ENCODE data around the gene ZNF506. TPM values are rescaled to one million over a fixed set of nuclear protein-coding genes. Genes with fewer than 3 reads are reported as not detected.
"Not testable (repeated sequence)": the region's sequence is repeated elsewhere in the genome, so short reads cannot be mapped to it uniquely, and the experiment has no call there.

Gene ZNF506
- total RNA-seq, 1 donor from 2014 or later, result 19.9 TPM

DNA sequence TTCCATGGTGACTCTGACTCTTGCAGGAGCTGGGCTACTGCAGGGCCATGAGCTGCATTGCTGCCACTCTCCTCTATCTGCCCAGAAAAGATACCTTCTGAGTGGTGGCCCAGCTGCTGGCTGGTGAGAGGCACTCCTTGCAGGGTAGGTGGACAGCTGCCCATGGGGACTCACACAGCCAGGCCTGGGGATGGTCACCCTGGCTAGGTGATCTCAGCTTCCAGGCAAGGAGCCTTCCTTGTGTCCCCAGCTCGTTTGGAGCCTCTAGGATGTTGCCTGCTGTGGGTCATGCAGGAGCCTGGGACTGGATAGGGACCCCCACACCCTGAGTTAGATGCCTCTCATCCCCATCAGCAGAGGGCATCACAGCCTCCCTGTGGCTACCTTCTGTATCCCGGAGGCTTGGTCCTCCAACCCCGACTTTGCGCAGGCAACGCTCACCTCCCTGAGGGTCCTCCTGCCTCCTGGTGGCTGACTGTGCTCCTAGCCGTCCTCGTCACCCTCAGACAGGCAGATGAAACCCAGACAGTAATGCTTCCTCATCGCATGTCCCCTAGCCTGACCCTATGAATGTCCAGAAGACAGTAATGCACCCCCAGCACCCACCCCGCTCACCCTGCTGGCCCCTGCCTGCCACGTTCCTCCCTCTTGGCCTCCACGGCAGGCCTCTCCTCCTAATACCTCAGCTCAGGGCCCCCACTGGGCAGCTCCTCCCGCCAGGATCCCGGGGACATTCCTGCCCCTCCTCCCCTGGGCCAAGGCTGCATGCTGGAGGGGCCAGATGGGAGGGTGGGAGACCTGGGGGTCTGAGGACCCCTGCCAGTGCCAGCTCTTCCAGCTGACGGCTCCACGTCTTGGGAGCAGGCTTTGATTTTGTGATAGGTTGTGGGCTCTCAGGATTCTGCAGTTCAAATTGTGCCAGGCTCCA, 75.0 kb downstream of the ZNF506 start:
- H3K4me3 Mint-ChIP-seq (ENCODE audit: unreplicated experiment), result no peak overlapping the region
- TF ChIP-seq CTCF (IDR thresholded peaks at IDR 0.05; ENCODE audit: unreplicated experiment), result no peak
- no peak for DNase-seq (ENCODE audit: low spot score)
- no peak overlapping the region for H3K27ac Mint-ChIP-seq (ENCODE audit: unreplicated experiment)
- no peaks in the 10 kb centered on the region for H3K4me1 Mint-ChIP-seq (ENCODE audit: unreplicated experiment)
- peaks cover 3% of the 10 kb centered on the region for H3K36me3 Mint-ChIP-seq (ENCODE audit: low read depth, unreplicated experiment)
- peaks cover 2% of the 10 kb centered on the region for H3K9me3 Mint-ChIP-seq (ENCODE audit: unreplicated experiment)
- peaks cover 8% of the 10 kb centered on the region for H3K27me3 Mint-ChIP-seq (ENCODE audit: unreplicated experiment)

DNA sequence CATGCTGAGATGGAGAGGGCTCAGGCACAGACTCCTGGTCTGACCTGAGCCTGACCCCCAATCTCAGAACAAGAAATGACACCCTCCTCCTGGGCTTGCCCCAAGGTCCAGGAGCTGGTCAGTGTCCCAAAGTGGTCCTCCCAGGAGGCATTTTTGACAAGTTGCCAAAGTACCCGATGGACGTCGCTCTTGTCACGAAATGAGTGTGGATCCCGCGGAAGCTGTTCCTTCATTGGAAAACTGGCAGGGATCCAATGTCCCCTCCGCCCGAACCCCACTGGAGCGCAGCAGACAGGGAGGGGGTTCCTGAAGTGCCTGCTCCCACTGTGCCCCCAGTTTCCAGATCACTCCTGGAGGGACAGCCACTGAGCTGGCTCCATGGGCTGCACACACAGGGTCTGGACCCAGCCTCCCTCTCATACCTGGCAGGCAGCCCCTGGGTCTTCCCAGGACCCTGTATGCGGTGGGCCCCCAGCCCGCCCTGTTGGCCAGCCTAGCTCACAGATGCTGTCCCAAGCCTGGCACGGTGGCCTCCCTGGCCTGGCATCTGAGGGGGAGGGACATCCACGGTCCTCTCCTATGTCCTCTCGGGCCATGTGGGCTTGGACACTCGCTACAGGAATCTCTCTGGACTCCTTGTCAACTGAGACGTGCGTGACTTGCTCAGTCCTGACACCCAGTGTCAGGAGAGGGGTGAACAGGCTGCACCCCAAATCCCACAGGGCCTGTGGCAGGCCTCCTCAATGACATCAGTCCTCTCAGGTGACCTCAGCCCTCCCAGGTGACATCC, 75.9 kb downstream of the ZNF506 start:
- Mint-ChIP-seq H3K4me3 (ENCODE audit: unreplicated experiment) (no peak overlapping the region), H3K4me1 (ENCODE audit: unreplicated experiment) (no peaks in the 10 kb centered on the region), H3K9me3 (ENCODE audit: unreplicated experiment) (no peaks in the 10 kb centered on the region), H3K27ac (ENCODE audit: unreplicated experiment) (no peak overlapping the region), H3K27me3 (ENCODE audit: unreplicated experiment) (peaks cover 8% of the 10 kb centered on the region), H3K36me3 (ENCODE audit: low read depth, unreplicated experiment) (no peaks in the 10 kb centered on the region)
- TF ChIP-seq CTCF (IDR thresholded peaks at IDR 0.05; ENCODE audit: unreplicated experiment), result no peak
- no peak for DNase-seq (ENCODE audit: low spot score)

DNA sequence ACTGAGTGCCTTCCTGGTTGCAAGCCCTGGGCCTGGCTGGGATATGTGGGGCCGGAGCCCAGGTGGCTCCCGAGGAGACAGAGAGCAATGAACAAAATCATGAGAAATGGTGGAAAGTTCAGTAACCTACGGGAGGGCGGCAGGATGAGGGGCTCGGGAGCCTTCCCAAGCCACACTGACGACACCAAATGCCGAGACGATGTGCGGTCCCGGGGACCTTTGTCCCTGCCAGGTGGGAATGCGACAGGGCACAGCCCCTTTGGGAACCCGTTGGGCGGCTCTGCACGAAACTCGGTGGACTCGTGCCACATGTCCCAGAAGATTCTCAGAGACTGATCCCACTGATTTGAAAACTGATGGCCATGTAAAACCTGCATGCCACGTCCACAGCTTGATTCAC, 76.9 kb downstream of the ZNF506 start:
- no peak for TF ChIP-seq CTCF (IDR thresholded peaks at IDR 0.05; ENCODE audit: unreplicated experiment)
- peaks cover 11% of the 10 kb centered on the region for H3K27me3 Mint-ChIP-seq (ENCODE audit: unreplicated experiment)
- no peak overlapping the region for H3K27ac Mint-ChIP-seq (ENCODE audit: unreplicated experiment)
- no peaks in the 10 kb centered on the region for H3K4me1 Mint-ChIP-seq (ENCODE audit: unreplicated experiment)
- no peaks in the 10 kb centered on the region for H3K9me3 Mint-ChIP-seq (ENCODE audit: unreplicated experiment)
- H3K36me3 Mint-ChIP-seq (ENCODE audit: low read depth, unreplicated experiment), result no peaks in the 10 kb centered on the region
- no peak for DNase-seq (ENCODE audit: low spot score)
- no peak overlapping the region for H3K4me3 Mint-ChIP-seq (ENCODE audit: unreplicated experiment)

- H3K9me3 Mint-ChIP-seq (ENCODE audit: unreplicated experiment); H3K36me3 Mint-ChIP-seq (ENCODE audit: low read depth, unreplicated experiment); H3K4me1 Mint-ChIP-seq (ENCODE audit: unreplicated experiment); DNase-seq (ENCODE audit: low spot score); H3K27ac Mint-ChIP-seq (ENCODE audit: unreplicated experiment); H3K27me3 Mint-ChIP-seq (ENCODE audit: unreplicated experiment); H3K4me3 Mint-ChIP-seq (ENCODE audit: unreplicated experiment): not testable (repeated sequence)
Observed at GRCh38 chr19:19743921-19744320, 77.6 kb downstream of the ZNF506 start.

GRCh38 chr19:19743176-19743575, 78.4 kb downstream of the ZNF506 start:
- Mint-ChIP-seq H3K9me3 (ENCODE audit: unreplicated experiment) (no peaks in the 10 kb centered on the region), H3K27ac (ENCODE audit: unreplicated experiment) (no peak overlapping the region), H3K4me3 (ENCODE audit: unreplicated experiment) (no peak overlapping the region), H3K36me3 (ENCODE audit: low read depth, unreplicated experiment) (no peaks in the 10 kb centered on the region), H3K4me1 (ENCODE audit: unreplicated experiment) (no peaks in the 10 kb centered on the region), H3K27me3 (ENCODE audit: unreplicated experiment) (peaks cover 7% of the 10 kb centered on the region)
- DNase-seq (ENCODE audit: low spot score), result no peak
- TF ChIP-seq CTCF (IDR thresholded peaks at IDR 0.05; ENCODE audit: unreplicated experiment), result no peak

Measured in endothelial cell (in vitro differentiated cells).